OCI-LY7 (cell line): ENCODE data around the gene FBLN2. TPM values are rescaled to one million over a fixed set of nuclear protein-coding genes. Genes with fewer than 3 reads are reported as not detected.

Experiments used
- BruUV-seq: library from RNA; stranded (reverse); fragments of 400-500 nt; replicated peaks from 2 replicates; lab custom pipeline; 2021; lab: Mats Ljungman, UMichigan
- CTCF ChIA-PET: fragments of 300-600 bp; sonication (Branson Sonifier 250); formaldehyde crosslinking; loops from one replicate; lab custom pipeline; 2022; ENCODE audit warnings: antibody characterized with exemption; ENCODE audit not compliant: unreplicated experiment; lab: Charles Lee
- POLR2A ChIA-PET: fragments of 300-600 bp; sonication (Branson Sonifier 250); formaldehyde crosslinking; loops from one replicate; lab custom pipeline; 2022; ENCODE audit warnings: antibody characterized with exemption; lab: Charles Lee
- DNase-seq: peaks from one replicate; pipeline ENCODE4 v3.0.0-alpha.2; 2015; ENCODE audit warnings: low spot score
- H2AFZ ChIP-seq: fragments of 200-600 bp; sonication (generic), shearing (Covaris generic); 2 replicates; pipeline ENCODE4 v1.6.1; 2014; ENCODE audit warnings: mild to moderate bottlenecking, antibody characterized with exemption, low read length, moderate library complexity
- H3K27ac ChIP-seq: fragments of 200-600 bp; sonication (generic); 2 replicates; pipeline ENCODE4 v1.5.1; 2014; ENCODE audit warnings: mixed run types, low read depth, mild to moderate bottlenecking, moderate library complexity, low read length, inconsistent platforms; ENCODE audit not compliant: poor library complexity, severe bottlenecking
- H3K36me3 ChIP-seq: fragments of 200-600 bp; sonication (generic); 2 replicates; pipeline ENCODE4 v1.6.1; 2014; ENCODE audit warnings: mild to moderate bottlenecking, antibody characterized with exemption, low read length, moderate library complexity, mixed read lengths; ENCODE audit not compliant: insufficient read depth
- H3K4me1 ChIP-seq: fragments of 200-600 bp; sonication (generic); 2 replicates; pipeline ENCODE4 v1.5.1; 2014; ENCODE audit warnings: mild to moderate bottlenecking, low read length; ENCODE audit not compliant: insufficient read depth, poor library complexity, severe bottlenecking
- H3K4me2 ChIP-seq: fragments of 200-600 bp; sonication (generic); 2 replicates; pipeline ENCODE4 v1.6.1; 2014; ENCODE audit warnings: mild to moderate bottlenecking, low read length
- H3K4me3 ChIP-seq: fragments of 200-600 bp; sonication (generic); 2 replicates; pipeline ENCODE4 v1.5.1; 2014; ENCODE audit warnings: mild to moderate bottlenecking, low read depth, low read length; ENCODE audit not compliant: poor library complexity, severe bottlenecking
- H3K79me2 ChIP-seq: fragments of 200-600 bp; sonication (generic); 2 replicates; pipeline ENCODE4 v1.6.1; 2016; ENCODE audit warnings: low read depth, mild to moderate bottlenecking, low read length, moderate library complexity, mixed read lengths; ENCODE audit not compliant: insufficient read depth
- H3K9me2 ChIP-seq: fragments of 200-600 bp; sonication (generic); 2 replicates; pipeline ENCODE4 v1.6.1; 2016; ENCODE audit warnings: mild to moderate bottlenecking, low read length, mixed read lengths; ENCODE audit not compliant: insufficient read depth
- H3K9me3 ChIP-seq: fragments of 200-600 bp; sonication (generic); 2 replicates; pipeline ENCODE4 v1.6.1; 2014; ENCODE audit warnings: mild to moderate bottlenecking, mixed run types, low read length, mixed read lengths
- H4K20me1 ChIP-seq: fragments of 200-600 bp; sonication (generic); 2 replicates; pipeline ENCODE4 v1.6.1; 2014; ENCODE audit warnings: mild to moderate bottlenecking, antibody characterized with exemption, low read length, moderate library complexity, mixed read lengths; ENCODE audit not compliant: insufficient read depth
- EZH2phosphoT487 ChIP-seq: fragments of 200-600 bp; sonication (generic); IDR thresholded peaks from 2 replicates; pipeline ENCODE4 v1.6.1; 2018; ENCODE audit warnings: low read depth, borderline replicate concordance, mild to moderate bottlenecking, mixed run types, antibody characterized with exemption, low read length, moderate library complexity, mixed read lengths
- intact Hi-C: fragments of 100-400 bp; cut with micrococcal nuclease; formaldehyde crosslinking; loops from one replicate; pipeline ENCODE4 v1.10.0; 2022; ENCODE audit not compliant: unreplicated experiment
- total RNA-seq, 2 experiments: library from RNA; depleted of rRNA in 1 of 2; stranded (reverse); fragments of >200 nt in 1 of 2; shearing (Covaris generic) in 1 of 2; gene quantifications; 2 replicates each; pipeline ENCODE4 v1.2.3, GENCODE V29; 2014 to 2022
- TF ChIP-seq, protein P1 (sequence below): fragments of 200-600 bp; sonication (generic); conservative IDR thresholded peaks from 2 replicates; pipeline ENCODE4 v1.5.1; 2014; ENCODE audit warnings: mild to moderate bottlenecking, antibody characterized with exemption, low read length, moderate library complexity, mixed read lengths

FBLN2 gene
- total RNA-seq, 2 experiments from 2014 or later: not detected

DNA sequence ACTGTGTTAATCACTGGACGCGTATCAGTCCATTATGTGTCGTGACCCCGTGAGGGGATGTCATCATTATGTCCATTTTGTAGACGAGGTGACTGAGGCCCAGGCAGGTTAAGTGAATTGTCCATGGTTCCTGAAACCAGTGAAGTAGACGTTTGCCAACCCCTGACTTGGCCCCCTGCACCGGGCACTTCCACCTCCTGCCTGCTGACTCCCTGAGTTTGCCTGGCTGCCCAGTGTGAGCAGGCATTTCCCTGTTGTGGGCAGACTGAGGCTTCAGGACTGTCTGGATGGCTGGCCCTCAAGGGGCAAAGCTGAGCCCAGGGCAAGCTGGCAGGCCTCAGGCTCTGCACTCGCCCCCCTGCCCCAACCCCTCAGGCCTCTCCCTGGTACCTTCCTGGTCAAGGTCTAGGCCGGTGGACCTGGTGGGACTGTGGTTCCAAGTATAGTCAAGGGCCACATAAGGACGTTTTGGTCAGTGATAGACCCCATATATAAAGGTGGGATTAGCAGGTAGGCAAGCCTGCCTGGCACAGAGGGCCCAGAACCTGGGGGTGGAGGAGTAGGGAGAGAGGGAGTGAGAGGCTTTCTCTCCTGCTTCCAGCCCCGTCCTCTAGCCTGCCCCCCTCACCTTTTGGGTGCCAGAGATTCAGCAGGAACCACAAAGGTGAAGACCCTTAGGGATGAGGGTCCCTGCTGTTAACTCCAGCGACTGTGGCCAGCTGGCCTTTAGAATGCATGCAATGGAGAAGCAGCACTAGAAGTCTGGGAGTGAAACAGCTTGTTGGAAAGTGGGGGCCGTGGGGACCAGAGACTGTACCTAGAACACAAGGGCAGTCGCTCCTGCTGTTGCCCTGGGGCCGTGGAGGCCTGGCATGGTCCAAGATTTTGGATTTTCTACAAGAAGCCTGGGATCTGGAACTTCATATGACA is 34.6 kb downstream of the FBLN2 start:
- no peak for DNase-seq
- intact Hi-C loops: no loop called here
- H3K79me2 ChIP-seq: no peaks in the 10 kb centered on the region
- H3K36me3 ChIP-seq: no peaks in the 10 kb centered on the region
- POLR2A ChIA-PET: interaction anchor here (0.6 kb wide), 2 partner anchors 23 to 93 kb away, joined by 3 to 4 read pairs; no protein-coding TSS in a partner anchor
- no peaks in the 10 kb centered on the region for H3K9me2 ChIP-seq
- CTCF ChIA-PET: no interaction called here
- no peaks in the 10 kb centered on the region for H4K20me1 ChIP-seq
- H3K4me2 ChIP-seq: no peak overlapping the region
- no peak overlapping the region for H3K4me3 ChIP-seq
- no peak for TF ChIP-seq EZH2phosphoT487
- TF ChIP-seq, protein P1, sequence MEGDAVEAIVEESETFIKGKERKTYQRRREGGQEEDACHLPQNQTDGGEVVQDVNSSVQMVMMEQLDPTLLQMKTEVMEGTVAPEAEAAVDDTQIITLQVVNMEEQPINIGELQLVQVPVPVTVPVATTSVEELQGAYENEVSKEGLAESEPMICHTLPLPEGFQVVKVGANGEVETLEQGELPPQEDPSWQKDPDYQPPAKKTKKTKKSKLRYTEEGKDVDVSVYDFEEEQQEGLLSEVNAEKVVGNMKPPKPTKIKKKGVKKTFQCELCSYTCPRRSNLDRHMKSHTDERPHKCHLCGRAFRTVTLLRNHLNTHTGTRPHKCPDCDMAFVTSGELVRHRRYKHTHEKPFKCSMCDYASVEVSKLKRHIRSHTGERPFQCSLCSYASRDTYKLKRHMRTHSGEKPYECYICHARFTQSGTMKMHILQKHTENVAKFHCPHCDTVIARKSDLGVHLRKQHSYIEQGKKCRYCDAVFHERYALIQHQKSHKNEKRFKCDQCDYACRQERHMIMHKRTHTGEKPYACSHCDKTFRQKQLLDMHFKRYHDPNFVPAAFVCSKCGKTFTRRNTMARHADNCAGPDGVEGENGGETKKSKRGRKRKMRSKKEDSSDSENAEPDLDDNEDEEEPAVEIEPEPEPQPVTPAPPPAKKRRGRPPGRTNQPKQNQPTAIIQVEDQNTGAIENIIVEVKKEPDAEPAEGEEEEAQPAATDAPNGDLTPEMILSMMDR: no peak
- no TSS peak for BruUV-seq
- H3K9me3 ChIP-seq: no peaks in the 10 kb centered on the region
- no peaks in the 10 kb centered on the region for H3K4me1 ChIP-seq
- no peak overlapping the region for H2AFZ ChIP-seq
- no peak overlapping the region for H3K27ac ChIP-seq

DNA sequence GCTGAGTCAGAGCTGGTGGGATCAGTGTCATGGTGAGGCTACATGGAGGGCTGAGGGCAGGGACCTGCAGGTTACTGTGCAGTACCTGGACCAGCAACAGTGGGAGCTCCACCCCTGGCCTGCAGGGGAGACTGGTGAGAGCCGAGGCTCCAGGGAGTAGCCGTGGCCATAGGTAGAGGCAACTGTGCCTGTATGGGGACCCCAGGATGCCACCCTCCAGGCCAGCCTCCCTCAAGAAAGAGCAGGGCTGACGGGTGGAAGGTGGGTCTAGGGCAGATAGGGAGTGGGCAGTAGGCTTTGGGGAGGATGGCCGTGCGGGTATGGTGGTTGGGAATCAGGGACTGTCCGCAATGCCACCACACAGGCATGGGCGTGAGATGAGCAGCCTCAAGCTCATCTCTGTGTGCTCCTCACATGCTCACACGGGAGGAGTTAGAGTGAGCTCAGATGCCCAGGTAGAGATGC is 35.5 kb downstream of the FBLN2 start:
- TF ChIP-seq EZH2phosphoT487: no peak
- TF ChIP-seq, protein P1: no peak
- Histone ChIP-seq H4K20me1 (no peaks in the 10 kb centered on the region), H3K9me3 (no peaks in the 10 kb centered on the region), H3K79me2 (no peaks in the 10 kb centered on the region), H3K4me2 (no peak overlapping the region), H3K4me3 (no peak overlapping the region), H3K4me1 (no peaks in the 10 kb centered on the region), H2AFZ (no peak overlapping the region), H3K27ac (no peak overlapping the region), H3K36me3 (no peaks in the 10 kb centered on the region), H3K9me2 (no peaks in the 10 kb centered on the region)
- CTCF ChIA-PET: no interaction called here
- POLR2A ChIA-PET: interaction anchor here (0.6 kb wide), 1 partner anchor 22 kb away, joined by 3 read pairs; no protein-coding TSS in a partner anchor
- no TSS peak for BruUV-seq
- no peak for DNase-seq
- intact Hi-C loops: no loop called here

DNA sequence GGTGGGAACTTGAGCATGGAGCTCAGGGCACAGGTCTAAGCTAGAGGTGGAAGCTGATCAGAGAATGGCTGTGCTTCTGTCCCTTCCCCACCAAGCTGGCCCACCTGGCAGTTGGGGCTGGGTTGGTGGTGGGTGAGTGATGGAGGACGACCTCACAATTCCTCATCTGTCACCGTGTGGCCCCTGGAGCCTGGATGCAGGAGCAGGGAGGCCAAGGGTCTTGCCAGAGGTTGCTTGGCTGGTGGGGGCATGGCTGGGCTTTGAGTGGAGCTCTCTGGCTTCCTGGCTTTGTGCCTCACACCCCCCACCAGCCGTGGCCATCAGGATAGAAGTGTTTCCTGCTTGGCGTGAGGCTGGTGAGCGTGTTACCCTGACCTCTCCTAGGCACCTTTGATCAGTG is 36.0 kb downstream of the FBLN2 start:
- CTCF ChIA-PET: no interaction called here

More for the DNA sequence above, 36.0 kb downstream of the FBLN2 start:
- no peaks in the 10 kb centered on the region for H4K20me1 ChIP-seq
- intact Hi-C loops: no loop called here
- no peak overlapping the region for H2AFZ ChIP-seq
- no peak overlapping the region for H3K4me3 ChIP-seq
- no peak for DNase-seq
- no peaks in the 10 kb centered on the region for H3K79me2 ChIP-seq
- no peaks in the 10 kb centered on the region for H3K4me1 ChIP-seq
- no peak overlapping the region for H3K27ac ChIP-seq
- TF ChIP-seq, protein P1: no peak
- no peak for TF ChIP-seq EZH2phosphoT487
- no peaks in the 10 kb centered on the region for H3K9me2 ChIP-seq
- no peaks in the 10 kb centered on the region for H3K9me3 ChIP-seq
- no peaks in the 10 kb centered on the region for H3K36me3 ChIP-seq
- no TSS peak for BruUV-seq
- H3K4me2 ChIP-seq: no peak overlapping the region
- POLR2A ChIA-PET: no interaction called here
